NCI-H1417 treated with DMSO at 0.1 percent for 48 hours (cell line): ENCODE results near the gene NAT16.

Experiments
- DNase-seq: peaks from one replicate; lab custom pipeline; 2025; lab: John Stamatoyannopoulos, UW

NAT16 gene

GRCh38 chr7:101170617-101171441 is 9.3 kb downstream of the NAT16 start:
- no peak for DNase-seq

DNA sequence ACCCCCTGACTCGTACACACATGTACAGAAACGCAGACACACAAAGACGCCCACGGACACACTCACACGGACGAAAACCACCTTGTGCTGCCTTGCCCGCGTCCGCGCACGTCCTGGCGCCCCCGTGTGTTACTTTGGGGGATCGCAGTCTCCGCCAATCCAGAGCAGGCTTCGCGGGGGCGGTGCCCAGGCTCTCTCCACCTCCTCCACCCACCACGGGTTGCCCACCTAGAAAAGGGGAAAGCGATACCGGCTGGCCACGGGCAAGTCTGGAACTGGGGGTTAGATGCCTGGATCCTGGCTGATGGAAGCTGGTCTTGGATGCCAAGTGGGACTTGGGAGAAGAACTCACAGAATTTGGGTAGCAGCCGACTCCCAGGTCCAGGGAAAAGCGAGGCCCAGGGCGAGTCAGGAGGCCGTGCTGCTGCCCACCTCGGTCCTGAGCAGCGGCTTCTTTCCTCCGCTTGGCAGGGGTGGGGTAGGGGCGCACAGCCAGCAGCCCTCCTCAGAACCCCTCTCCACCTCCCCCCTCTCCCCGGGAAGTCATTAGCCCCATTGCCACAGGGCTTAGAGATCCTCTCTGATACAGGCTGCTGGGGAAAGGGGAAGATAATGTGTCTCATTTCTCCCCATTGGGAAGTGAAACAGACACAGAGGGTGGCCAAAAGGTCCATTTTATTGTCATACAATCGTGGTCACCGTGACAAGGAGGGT is 10.1 kb downstream of the NAT16 start:
- DNase-seq = no peak

- DNase-seq = no peak
Observed at GRCh38 chr7:101169110-101169837, 10.8 kb downstream of the NAT16 start.

- DNase-seq = no peak
Observed at GRCh38 chr7:101168412-101169049, 11.6 kb downstream of the NAT16 start.

GRCh38 chr7:101167645-101168411 is 12.3 kb downstream of the NAT16 start:
- no peak for DNase-seq

DNA sequence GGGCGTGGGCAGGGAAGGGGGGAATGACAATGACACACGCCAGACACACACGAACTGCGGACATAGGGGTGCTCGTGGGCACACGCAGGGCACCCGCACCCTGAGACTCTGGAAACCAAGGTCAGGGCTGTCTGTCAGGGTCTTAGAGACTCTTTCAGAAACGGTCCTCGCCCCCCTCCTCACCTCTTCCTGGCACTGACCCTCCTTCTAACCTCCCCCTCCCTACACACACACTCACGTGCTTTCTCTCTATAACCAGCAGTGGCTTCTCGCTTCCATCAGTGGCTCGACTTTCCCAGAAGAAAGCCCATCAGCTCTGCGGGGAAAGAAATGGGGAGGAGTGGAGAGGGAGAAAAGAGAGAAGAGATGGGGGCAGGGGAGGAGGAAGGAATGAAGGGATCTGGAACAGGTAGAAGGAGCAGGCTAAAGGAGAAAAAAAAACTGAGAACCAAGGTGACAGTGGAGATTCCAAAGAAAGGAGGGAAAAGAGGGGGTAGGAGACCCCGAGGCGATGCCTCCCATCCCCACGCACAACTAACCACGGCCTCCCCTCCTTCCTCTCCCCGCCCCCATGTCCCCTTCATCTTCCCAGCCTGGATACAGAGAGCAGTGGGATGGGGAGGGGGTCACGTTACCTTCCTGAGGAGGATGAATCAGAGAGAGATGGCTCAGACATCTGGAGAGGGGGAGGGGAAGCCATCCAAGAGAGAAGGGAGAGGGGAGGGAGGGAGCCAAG is 13.0 kb downstream of the NAT16 start:
- DNase-seq = no peak

DNA sequence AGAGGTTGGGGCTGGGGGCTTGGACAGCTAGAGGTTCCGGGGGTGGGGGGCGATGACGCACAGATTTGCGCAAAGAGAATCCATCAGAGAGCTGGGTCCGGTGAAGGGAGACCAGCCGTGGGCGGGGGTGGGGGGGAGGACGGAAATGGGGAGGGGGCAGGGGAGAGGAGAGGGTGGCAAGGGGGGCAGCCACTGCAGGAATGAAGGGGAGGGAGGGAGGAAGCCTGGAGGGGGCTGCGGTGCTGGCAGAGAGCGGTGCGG is 13.5 kb downstream of the NAT16 start:
- no peak for DNase-seq

DNA sequence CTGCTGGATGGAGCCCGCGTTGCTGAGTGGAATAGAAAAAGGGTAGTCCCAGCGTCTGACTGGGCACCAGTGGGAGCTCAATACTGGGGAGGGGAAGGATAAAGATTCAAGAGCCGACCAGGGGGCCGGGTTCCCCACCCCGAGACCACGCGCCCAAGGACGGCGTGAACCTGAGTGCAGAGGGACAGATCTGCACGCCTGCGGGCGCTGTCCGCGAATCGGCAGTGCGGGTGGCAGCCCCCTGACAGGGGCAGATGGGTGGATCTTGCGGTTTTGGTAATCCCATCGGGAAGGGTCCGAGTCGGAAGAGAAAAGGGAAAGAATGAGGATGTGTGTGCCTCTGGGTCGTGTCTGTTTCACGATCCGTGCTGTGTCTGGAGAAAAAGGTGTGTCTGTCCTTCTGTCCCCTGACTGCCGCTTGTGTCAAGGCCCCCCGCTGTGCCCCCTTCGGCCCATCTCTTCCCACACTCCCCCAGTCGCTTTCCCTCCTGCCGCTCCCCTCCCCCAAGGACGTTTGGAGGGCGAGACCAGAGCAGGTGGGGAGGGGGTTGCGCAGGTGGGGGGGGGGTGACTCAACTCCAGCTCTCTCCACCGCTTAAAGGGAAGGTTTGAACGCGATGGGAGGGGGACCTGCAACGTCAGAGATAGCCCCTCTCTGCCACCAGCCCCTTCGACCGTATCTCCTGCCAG is 14.0 kb downstream of the NAT16 start:
- no peak for DNase-seq

- peak; percentile 68 for DNase-seq
Observed at GRCh38 chr7:101165075-101165957, 14.8 kb downstream of the NAT16 start, which contains the start of gene VGF. VGF (minus strand) TSS chr7:101165569; CDS start chr7:101164843, 726 bp downstream.

GRCh38 chr7:101164071-101164840 is 15.8 kb downstream of the NAT16 start:
- DNase-seq = no peak

DNA sequence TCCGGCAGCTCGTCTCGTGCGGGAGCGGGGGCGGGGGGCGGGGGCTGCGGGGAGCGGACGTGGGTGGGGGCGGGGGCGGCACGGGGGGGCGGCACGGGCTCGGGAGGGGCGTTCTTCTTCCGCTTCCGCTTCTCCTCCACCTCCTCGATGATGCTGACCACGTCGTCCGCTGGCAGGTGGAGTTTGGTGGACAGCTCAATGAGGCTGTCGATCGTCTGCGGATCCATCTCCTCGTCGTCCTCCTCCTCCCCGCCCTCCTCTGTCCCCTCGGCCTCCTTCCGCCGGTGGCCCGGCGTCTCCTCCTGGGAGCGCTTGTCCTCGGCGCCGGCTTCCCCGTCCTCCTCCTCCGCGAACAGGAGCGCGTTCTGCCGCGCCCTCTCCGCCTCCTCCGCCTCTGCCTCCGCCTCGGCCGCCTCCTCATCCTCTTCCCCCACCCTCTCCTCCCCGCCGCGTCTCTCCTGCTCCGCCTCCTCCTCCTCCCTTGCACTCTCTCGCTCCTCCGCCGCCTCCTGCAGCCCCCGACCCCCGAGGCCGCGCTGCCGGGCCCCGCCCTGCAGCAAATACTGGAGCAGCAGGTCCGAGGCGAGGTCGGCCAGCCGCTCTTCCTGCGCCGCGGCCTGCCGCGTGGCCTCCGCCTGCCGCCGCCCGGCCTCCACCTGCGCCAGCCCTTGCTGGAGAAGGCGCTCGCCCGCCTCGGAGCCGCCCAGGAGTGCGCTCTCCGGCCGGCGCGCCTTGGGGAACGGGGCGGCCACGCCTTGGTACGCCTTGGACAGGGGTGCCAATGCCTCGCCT is 16.6 kb downstream of the NAT16 start:
- no peak for DNase-seq

DNA sequence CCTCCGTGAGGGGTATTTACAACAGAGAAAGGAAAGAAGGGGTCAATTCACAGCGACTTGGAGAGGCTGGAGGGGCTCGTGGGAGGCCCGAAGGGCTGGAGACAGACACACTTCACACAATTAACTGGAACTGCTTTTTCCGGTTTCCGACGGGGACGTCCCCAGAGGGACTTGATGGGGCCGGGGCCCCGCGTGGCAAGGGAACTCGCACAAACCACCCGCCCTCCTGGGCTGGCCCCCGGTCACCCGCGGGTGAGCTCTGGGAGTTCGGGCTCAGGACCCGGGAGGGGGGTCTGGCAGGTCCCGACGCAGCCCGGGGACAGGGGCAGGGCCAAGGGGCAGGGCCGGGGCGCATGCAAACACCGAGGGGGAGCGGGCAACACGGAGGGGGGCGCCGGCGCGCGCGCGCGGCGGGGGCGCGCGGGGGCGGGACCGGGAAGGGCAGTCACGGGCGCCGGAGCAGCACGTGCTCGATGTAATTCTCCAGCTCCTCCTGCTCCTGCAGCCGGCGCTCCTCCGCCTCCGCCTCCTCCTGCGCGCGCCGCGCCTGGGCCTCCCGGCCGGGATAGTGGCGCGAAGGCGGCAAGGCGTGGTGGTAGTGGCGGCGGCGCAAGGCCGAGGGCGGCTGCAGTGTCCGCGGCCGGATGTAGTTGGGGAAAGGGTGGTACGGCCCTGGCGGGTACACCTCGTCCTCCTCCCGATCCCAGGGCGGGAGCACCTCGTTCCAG is 17.4 kb downstream of the NAT16 start:
- DNase-seq = no peak

- DNase-seq = no peak
Observed at GRCh38 chr7:101161692-101162471, 18.2 kb downstream of the NAT16 start.

DNA sequence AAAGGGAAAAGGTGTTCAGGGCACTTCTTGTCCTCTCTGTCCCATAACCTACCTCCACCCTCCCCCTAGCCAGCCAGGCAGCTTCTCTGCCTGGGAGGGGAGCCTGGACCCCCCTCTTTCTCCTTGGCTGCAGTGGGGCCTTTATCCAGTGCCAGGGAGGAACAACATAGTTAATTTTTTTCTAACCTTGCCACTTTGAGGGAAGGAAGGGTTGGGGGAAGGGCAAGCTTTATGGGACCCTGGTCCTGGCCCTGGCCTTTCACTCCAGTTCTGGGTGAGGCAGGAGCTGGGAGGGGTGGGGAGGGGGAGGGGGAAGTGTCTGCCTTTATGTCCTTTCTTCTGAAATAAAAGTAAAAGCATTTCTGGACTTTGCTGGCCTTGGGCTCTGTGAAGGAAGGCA is 19.2 kb downstream of the NAT16 start:
- no peak for DNase-seq

- DNase-seq = no peak
Observed at GRCh38 chr7:101159696-101160674, 20.1 kb downstream of the NAT16 start.
